ENCODE data around the gene SLC2A10.

SLC2A10 gene

GRCh38 chr20:46698788-46699187, 10.7 kb upstream of the SLC2A10 start:
- Histone ChIP-seq H3K4me1 (no peaks in the 10 kb centered on the region), H3K27me3 (peaks cover 0 to 22% of the 10 kb centered on the region in 2 donors), H3K36me3 (no peaks in the 10 kb centered on the region), H3K9me3 (no peaks in the 10 kb centered on the region), H3K4me3 (no peak overlapping the region), H3K27ac (no peak overlapping the region)
- TF ChIP-seq, protein P1, sequence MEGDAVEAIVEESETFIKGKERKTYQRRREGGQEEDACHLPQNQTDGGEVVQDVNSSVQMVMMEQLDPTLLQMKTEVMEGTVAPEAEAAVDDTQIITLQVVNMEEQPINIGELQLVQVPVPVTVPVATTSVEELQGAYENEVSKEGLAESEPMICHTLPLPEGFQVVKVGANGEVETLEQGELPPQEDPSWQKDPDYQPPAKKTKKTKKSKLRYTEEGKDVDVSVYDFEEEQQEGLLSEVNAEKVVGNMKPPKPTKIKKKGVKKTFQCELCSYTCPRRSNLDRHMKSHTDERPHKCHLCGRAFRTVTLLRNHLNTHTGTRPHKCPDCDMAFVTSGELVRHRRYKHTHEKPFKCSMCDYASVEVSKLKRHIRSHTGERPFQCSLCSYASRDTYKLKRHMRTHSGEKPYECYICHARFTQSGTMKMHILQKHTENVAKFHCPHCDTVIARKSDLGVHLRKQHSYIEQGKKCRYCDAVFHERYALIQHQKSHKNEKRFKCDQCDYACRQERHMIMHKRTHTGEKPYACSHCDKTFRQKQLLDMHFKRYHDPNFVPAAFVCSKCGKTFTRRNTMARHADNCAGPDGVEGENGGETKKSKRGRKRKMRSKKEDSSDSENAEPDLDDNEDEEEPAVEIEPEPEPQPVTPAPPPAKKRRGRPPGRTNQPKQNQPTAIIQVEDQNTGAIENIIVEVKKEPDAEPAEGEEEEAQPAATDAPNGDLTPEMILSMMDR (IDR thresholded peaks at IDR 0.05) = no peak
- intact Hi-C loops (cut with DNase I; ENCODE audit: low total_unique reads) = no loop called here
- DNase-seq = no peak

DNA sequence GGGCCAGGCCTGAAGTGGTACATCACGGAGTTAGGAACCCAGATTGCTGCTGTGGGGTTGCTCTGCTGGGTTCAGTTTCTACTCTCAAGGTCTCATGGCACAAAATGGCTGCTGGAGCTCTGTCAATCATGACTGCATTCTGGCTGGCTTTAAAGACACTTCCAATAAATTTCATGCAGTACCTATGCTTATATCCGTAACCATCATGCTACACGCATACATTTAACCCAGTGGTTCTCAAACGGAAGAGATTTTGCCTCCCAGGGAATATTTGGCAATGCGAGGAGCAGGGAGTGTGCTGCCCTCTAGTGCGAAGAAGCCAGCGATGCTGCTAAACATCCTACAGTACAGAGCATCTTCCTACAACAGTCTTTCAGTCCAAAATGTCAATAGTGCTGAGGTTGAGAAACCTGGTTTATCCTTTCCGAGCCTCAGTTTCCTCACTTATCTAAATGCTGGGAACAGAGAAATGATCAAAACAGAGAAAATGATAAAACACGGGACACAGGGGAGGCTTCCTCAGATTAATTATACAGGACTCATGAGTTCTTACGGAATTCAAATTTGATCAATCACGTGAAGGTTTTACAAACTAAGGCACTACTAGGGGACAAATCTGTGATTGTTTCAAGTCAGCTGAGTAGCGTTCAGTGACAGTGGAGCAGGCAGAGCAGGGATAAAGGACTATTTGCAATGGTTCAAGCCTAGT, 9.6 kb upstream of the SLC2A10 start:
- H3K9me3 ChIP-seq = no peaks in the 10 kb centered on the region
- no peak overlapping the region for H3K27ac ChIP-seq
- no peak overlapping the region for H3K4me3 ChIP-seq
- no peak for DNase-seq
- TF ChIP-seq, protein P1 (IDR thresholded peaks at IDR 0.05) = peak in 1 of 2 experiments; percentile 13
- no peaks in the 10 kb centered on the region for H3K36me3 ChIP-seq
- H3K27me3 ChIP-seq = peaks cover 0 to 22% of the 10 kb centered on the region in 2 donors
- intact Hi-C loops (cut with DNase I; ENCODE audit: low total_unique reads) = no loop called here
- H3K4me1 ChIP-seq = no peaks in the 10 kb centered on the region

GRCh38 chr20:46700481-46700880, 9.0 kb upstream of the SLC2A10 start:
- intact Hi-C loops (cut with DNase I; ENCODE audit: low total_unique reads) = no loop called here
- Histone ChIP-seq H3K27ac (no peak overlapping the region), H3K9me3 (no peaks in the 10 kb centered on the region), H3K4me3 (no peak overlapping the region), H3K4me1 (no peaks in the 10 kb centered on the region), H3K36me3 (no peaks in the 10 kb centered on the region), H3K27me3 (peaks cover 0 to 22% of the 10 kb centered on the region in 2 donors)
- TF ChIP-seq, protein P1 (IDR thresholded peaks at IDR 0.05) = no peak
- DNase-seq = no peak

GRCh38 chr20:46701057-46701456, 8.4 kb upstream of the SLC2A10 start:
- peaks cover 0 to 22% of the 10 kb centered on the region in 2 donors for H3K27me3 ChIP-seq
- H3K9me3 ChIP-seq = no peaks in the 10 kb centered on the region
- H3K27ac ChIP-seq = no peak overlapping the region
- intact Hi-C loops (cut with DNase I; ENCODE audit: low total_unique reads) = no loop called here
- no peak overlapping the region for H3K4me3 ChIP-seq
- DNase-seq = no peak
- TF ChIP-seq, protein P1 (IDR thresholded peaks at IDR 0.05) = no peak
- H3K36me3 ChIP-seq = no peaks in the 10 kb centered on the region
- no peaks in the 10 kb centered on the region for H3K4me1 ChIP-seq

- Histone ChIP-seq H3K27me3 (peaks cover 0 to 22% of the 10 kb centered on the region in 2 donors), H3K4me3 (no peak overlapping the region), H3K27ac (no peak overlapping the region), H3K4me1 (no peaks in the 10 kb centered on the region), H3K36me3 (no peaks in the 10 kb centered on the region), H3K9me3 (no peaks in the 10 kb centered on the region)
- DNase-seq = no peak
- intact Hi-C loops (cut with DNase I; ENCODE audit: low total_unique reads) = no loop called here
- TF ChIP-seq, protein P1 (IDR thresholded peaks at IDR 0.05) = no peak
Measured at GRCh38 chr20:46701556-46701955, 7.9 kb upstream of the SLC2A10 start.
